HEK293 (cell line): ENCODE data around the gene IL17F.
"Not testable (repeated sequence)": the region's sequence is repeated elsewhere in the genome, so short reads cannot be mapped to it uniquely, and the experiment has no call there.

Source experiments
- CTCF ChIA-PET: fragments of 350-600 bp; formaldehyde crosslinking; extraction: SDS; loops from one replicate; lab custom pipeline; 2021; ENCODE audit warnings: antibody characterized with exemption; lab: Yijun Ruan, JAX
- POLR2A ChIA-PET: fragments of 300-600 bp; formaldehyde crosslinking; extraction: SDS; loops from one replicate; lab custom pipeline; 2020; ENCODE audit warnings: antibody characterized with exemption, inconsistent platforms; lab: Yijun Ruan, JAX
- H3K27ac ChIP-seq: fragments of 200-500 bp; sonication (Bioruptor generic); 2 replicates; pipeline ENCODE4 v1.5.1; 2014; ENCODE audit warnings: low read depth, low read length, control low read depth, inconsistent platforms; ENCODE audit errors: extremely low read depth
- H3K36me3 ChIP-seq, 2 experiments: fragments of 200-500 bp in 1 of 2; sonication (Bioruptor generic) in 1 of 2; 1 replicate in 1 of 2; 2 replicates in 1 of 2; pipeline ENCODE4 v1.5.1; 2014 to 2017; ENCODE audit warnings: inconsistent platforms in 2 of 2, low read length in 2 of 2; ENCODE audit not compliant: control insufficient read depth in 2 of 2, insufficient read depth in 1 of 2
- H3K4me1 ChIP-seq: fragments of 200-500 bp; sonication (Bioruptor generic); 2 replicates; pipeline ENCODE4 v1.5.1; 2014; ENCODE audit warnings: mild to moderate bottlenecking, low read length, inconsistent platforms; ENCODE audit not compliant: control insufficient read depth, insufficient read depth
- H3K4me3 ChIP-seq: 2 replicates; pipeline ENCODE4 v1.5.1; 2011; ENCODE audit warnings: low read depth, mild to moderate bottlenecking, control low read depth, low read length, moderate library complexity
- H3K9me3 ChIP-seq: fragments of 200-500 bp; sonication (Bioruptor generic); 2 replicates; pipeline ENCODE4 v1.5.1; 2014; ENCODE audit warnings: low read depth, low read length, inconsistent platforms; ENCODE audit not compliant: control insufficient read depth, insufficient read depth
- FEZF1 ChIP-seq: fragments of 450-650 bp; formaldehyde crosslinking; IDR thresholded peaks from 2 replicates; pipeline ENCODE4 v1.5.1; 2016; ENCODE audit warnings: missing biosample characterization, missing genetic modification characterization
- GFI1B ChIP-seq: fragments of 450-650 bp; formaldehyde crosslinking; IDR thresholded peaks from 2 replicates; pipeline ENCODE4 v1.5.1; 2016; ENCODE audit warnings: missing biosample characterization, missing genetic modification characterization
- GLI4 ChIP-seq: fragments of 450-650 bp; formaldehyde crosslinking; IDR thresholded peaks from 2 replicates; pipeline ENCODE4 v1.5.1; 2016; ENCODE audit warnings: missing biosample characterization, missing genetic modification characterization
- HOXC10 ChIP-seq: sonication (generic); formaldehyde crosslinking; IDR thresholded peaks from 2 replicates; pipeline ENCODE4 v1.8.1; 2023; ENCODE audit warnings: mild to moderate bottlenecking, missing genetic modification reagents
- INSM2 ChIP-seq: fragments of 450-650 bp; formaldehyde crosslinking; IDR thresholded peaks from 2 replicates; pipeline ENCODE4 v1.5.1; 2016; ENCODE audit warnings: missing biosample characterization, missing genetic modification characterization
- KLF10 ChIP-seq: fragments of 450-650 bp; IDR thresholded peaks from 2 replicates; pipeline ENCODE4 v1.5.1; 2018; ENCODE audit warnings: missing biosample characterization, mild to moderate bottlenecking, missing genetic modification characterization
- KLF17 ChIP-seq: fragments of 450-650 bp; formaldehyde crosslinking; IDR thresholded peaks from 2 replicates; pipeline ENCODE4 v1.5.1; 2016; ENCODE audit warnings: missing biosample characterization, missing genetic modification characterization
- SETDB1 ChIP-seq: IDR thresholded peaks from one replicate; pipeline ENCODE4 v1.6.1; 2017; ENCODE audit warnings: mild to moderate bottlenecking, low read length, moderate library complexity, mixed read lengths; ENCODE audit not compliant: insufficient read length
- TCF7L2 ChIP-seq: IDR thresholded peaks from 2 replicates; pipeline ENCODE4 v1.6.1; 2011; ENCODE audit warnings: low read depth, mild to moderate bottlenecking, inconsistent platforms, low read length, moderate library complexity, borderline replicate concordance
- YY1 ChIP-seq: fragments of 450-650 bp; formaldehyde crosslinking; IDR thresholded peaks from 2 replicates; pipeline ENCODE4 v1.5.1; 2018; ENCODE audit warnings: missing biosample characterization, missing genetic modification characterization
- ZBTB20 ChIP-seq: fragments of 450-650 bp; formaldehyde crosslinking; IDR thresholded peaks from 2 replicates; pipeline ENCODE4 v1.5.1; 2016; ENCODE audit warnings: missing biosample characterization, missing genetic modification characterization
- ZBTB49 ChIP-seq: fragments of 450-650 bp; formaldehyde crosslinking; IDR thresholded peaks from 2 replicates; pipeline ENCODE4 v1.5.1; 2016; ENCODE audit warnings: missing biosample characterization, missing genetic modification characterization, low read depth
- ZFHX2 ChIP-seq: fragments of 450-650 bp; formaldehyde crosslinking; conservative IDR thresholded peaks from 2 replicates; pipeline ENCODE4 v1.5.1; 2016; ENCODE audit warnings: missing biosample characterization, missing genetic modification characterization
- ZNF112 ChIP-seq: fragments of 450-650 bp; formaldehyde crosslinking; IDR thresholded peaks from 2 replicates; pipeline ENCODE4 v1.5.0; 2017; ENCODE audit warnings: missing biosample characterization, missing genetic modification characterization
- ZNF121 ChIP-seq: fragments of 450-650 bp; formaldehyde crosslinking; IDR thresholded peaks from 2 replicates; pipeline ENCODE4 v1.5.1; 2016; ENCODE audit warnings: missing biosample characterization, missing genetic modification characterization
- ZNF248 ChIP-seq: fragments of 450-650 bp; formaldehyde crosslinking; IDR thresholded peaks from 2 replicates; pipeline ENCODE4 v1.5.1; 2017; ENCODE audit warnings: missing biosample characterization, missing genetic modification characterization
- ZNF335 ChIP-seq: fragments of 450-650 bp; formaldehyde crosslinking; conservative IDR thresholded peaks from 2 replicates; pipeline ENCODE4 v1.5.1; 2016; ENCODE audit warnings: missing biosample characterization, missing genetic modification characterization
- ZNF404 ChIP-seq: fragments of 450-650 bp; formaldehyde crosslinking; IDR thresholded peaks from 2 replicates; pipeline ENCODE4 v1.5.1; 2017; ENCODE audit warnings: missing biosample characterization, missing genetic modification characterization
- ZNF510 ChIP-seq: fragments of 450-650 bp; formaldehyde crosslinking; IDR thresholded peaks from 2 replicates; pipeline ENCODE4 v1.5.1; 2018; ENCODE audit warnings: mild to moderate bottlenecking, missing genetic modification characterization, missing biosample characterization; ENCODE audit not compliant: insufficient replicate concordance
- ZNF585B ChIP-seq: fragments of 450-650 bp; formaldehyde crosslinking; IDR thresholded peaks from 2 replicates; pipeline ENCODE4 v1.5.1; 2016; ENCODE audit warnings: missing biosample characterization, missing genetic modification characterization
- ZSCAN16 ChIP-seq: fragments of 450-650 bp; formaldehyde crosslinking; IDR thresholded peaks from 2 replicates; pipeline ENCODE4 v1.5.1; 2016; ENCODE audit warnings: missing biosample characterization, missing genetic modification characterization
- ZSCAN23 ChIP-seq: fragments of 450-650 bp; formaldehyde crosslinking; IDR thresholded peaks from 2 replicates; pipeline ENCODE4 v1.5.1; 2016; ENCODE audit warnings: missing biosample characterization, missing genetic modification characterization

IL17F gene

GRCh38 chr6:52200088-52200487 lies 44.2 kb downstream of the IL17F start:
- H3K4me3 ChIP-seq, POLR2A ChIA-PET, H3K27ac ChIP-seq, H3K36me3 ChIP-seq, H3K4me1 ChIP-seq, H3K9me3 ChIP-seq: not testable (repeated sequence)
- CTCF ChIA-PET, result interaction anchor here (0.6 to 0.7 kb wide), 2 partner anchors 59 to 274 kb away, joined by 3 to 5 read pairs; no protein-coding TSS in a partner anchor
- TF ChIP-seq SETDB1, result peak; percentile 90
- peak; percentile 31; the same call in 1 of the 2 replicates for TF ChIP-seq TCF7L2

- no peak overlapping the region for H3K27ac ChIP-seq
- H3K4me3 ChIP-seq, result no peak overlapping the region
- H3K4me1 ChIP-seq, result no peaks in the 10 kb centered on the region; the same call in 1 of the 2 replicates
- H3K9me3 ChIP-seq, result no peaks in the 10 kb centered on the region
- no peaks in the 10 kb centered on the region for H3K36me3 ChIP-seq
- ChIA-PET CTCF (no interaction called here), POLR2A (no interaction called here)
- no peak for TF ChIP-seq ZNF510 (tag by site-specific recombination)
- TF ChIP-seq FEZF1, result no peak
Observed at GRCh38 chr6:52195886-52196285, 48.4 kb downstream of the IL17F start.

- no peak for TF ChIP-seq HOXC10 (CRISPR knock-in tag)
- no peak for TF ChIP-seq YY1 (tag by site-specific recombination)
- TF ChIP-seq GFI1B (tag by site-specific recombination), result no peak
- TF ChIP-seq ZNF112, result no peak
- TF ChIP-seq GLI4 (tag by site-specific recombination), result no peak
- no peak for TF ChIP-seq ZNF248 (tag by site-specific recombination)
- TF ChIP-seq KLF17 (tag by site-specific recombination), result no peak
- Histone ChIP-seq H3K9me3 (no peaks in the 10 kb centered on the region), H3K4me1 (no peaks in the 10 kb centered on the region), H3K36me3 (no peaks in the 10 kb centered on the region), H3K4me3 (no peak overlapping the region), H3K27ac (no peak overlapping the region)
- CTCF ChIA-PET, result interaction anchor here (0.6 to 1.6 kb wide), 3 partner anchors 11 to 68 kb away, joined by 3 to 5 read pairs (median 4); no protein-coding TSS in a partner anchor
- POLR2A ChIA-PET, result no interaction called here
Observed at GRCh38 chr6:52191824-52192223, 52.5 kb downstream of the IL17F start.

GRCh38 chr6:52190409-52190808 lies 53.9 kb downstream of the IL17F start:
- Histone ChIP-seq H3K4me1 (no peaks in the 10 kb centered on the region), H3K4me3 (no peak overlapping the region), H3K36me3 (no peaks in the 10 kb centered on the region), H3K9me3 (no peaks in the 10 kb centered on the region), H3K27ac (no peak overlapping the region)
- CTCF ChIA-PET, result interaction anchor here (0.6 to 2.1 kb wide), 2 partner anchors 115 to 230 kb away, joined by 3 to 5 read pairs; no protein-coding TSS in a partner anchor
- TF ChIP-seq KLF10 (tag by site-specific recombination) (no peak), ZSCAN23 (tag by site-specific recombination) (no peak), ZBTB49 (tag by site-specific recombination) (no peak), ZNF404 (no peak), INSM2 (tag by site-specific recombination) (no peak), ZNF112 (no peak), ZNF585B (tag by site-specific recombination) (no peak), ZSCAN16 (no peak), ZNF121 (tag by site-specific recombination) (no peak), ZNF335 (tag by site-specific recombination) (no peak), ZBTB20 (tag by site-specific recombination) (no peak), ZFHX2 (tag by site-specific recombination) (no peak)
- POLR2A ChIA-PET, result no interaction called here
